Suprapubic skin (tissue), 4 donors: ENCODE data around the gene GIT2. TPM values are rescaled to one million over a fixed set of nuclear protein-coding genes. Genes with fewer than 3 reads are reported as not detected.

Experiments used
- DNase-seq, 2 donors: peaks; one replicate each; pipeline ENCODE4 v3.0.0-alpha.2; 2019; ENCODE audit warnings: low spot score in 2 of 2
- H3K27ac ChIP-seq: fragments of 200-600 bp; sonication (generic); one replicate; pipeline ENCODE4 v1.5.1; 2019
- H3K27me3 ChIP-seq: fragments of 200-600 bp; sonication (generic); one replicate; pipeline ENCODE4 v1.5.1; 2019
- H3K36me3 ChIP-seq: fragments of 200-600 bp; sonication (generic); one replicate; pipeline ENCODE4 v1.5.1; 2019
- H3K4me1 ChIP-seq: fragments of 200-600 bp; sonication (generic); one replicate; pipeline ENCODE4 v1.5.1; 2019
- H3K4me3 ChIP-seq: fragments of 200-600 bp; sonication (generic); one replicate; pipeline ENCODE4 v1.5.1; 2019; ENCODE audit warnings: mild to moderate bottlenecking
- H3K9me3 ChIP-seq: fragments of 200-600 bp; sonication (generic); one replicate; pipeline ENCODE4 v1.5.1; 2019
- EP300 ChIP-seq: sonication (generic); formaldehyde crosslinking; IDR thresholded peaks from one replicate; pipeline ENCODE4 v1.6.1; 2017; ENCODE audit warnings: antibody characterized with exemption
- POLR2A ChIP-seq, 2 donors: fragments of 450-650 bp; IDR thresholded peaks; one replicate each; pipeline ENCODE4 v1.6.1; 2017; ENCODE audit warnings: antibody characterized with exemption in 2 of 2, mild to moderate bottlenecking in 2 of 2, moderate library complexity in 2 of 2
- POLR2AphosphoS5 ChIP-seq, 3 donors: sonication (generic); formaldehyde crosslinking; IDR thresholded peaks; one replicate each; pipeline ENCODE4 v1.6.1; 2017; ENCODE audit warnings: antibody characterized with exemption in 3 of 3
- WGBS: methylation state at CpG from one replicate; pipeline ENCODE4 v1.1.5; 2018; 5-methylcytosine and 5-hydroxymethylcytosine counted together
- total RNA-seq, 4 donors: library from RNA; depleted of rRNA; stranded (reverse); fragments of >200 nt; gene quantifications; one replicate each; pipeline ENCODE4 v1.1.0, GENCODE V29; 2016
- TF ChIP-seq, protein P1 (sequence below), 2 donors: fragments of 200-600 bp in 1 of 2; fragments of 450-650 bp in 1 of 2; sonication (generic) in 1 of 2; IDR thresholded peaks; one replicate each; pipeline ENCODE4 v1.5.1; 2016 to 2019; ENCODE audit warnings: antibody characterized with exemption in 2 of 2, mild to moderate bottlenecking in 1 of 2, moderate library complexity in 1 of 2

Gene GIT2
- total RNA-seq, 4 donors from 2014 or later = 19.4 to 60.6 (median 35.0) TPM

GRCh38 chr12:109946505-109946904, 49.7 kb downstream of the GIT2 start:
- TF ChIP-seq POLR2A (IDR thresholded peaks at IDR 0.05) (no peak), EP300 (no peak), POLR2AphosphoS5 (IDR thresholded peaks at IDR 0.05) (no peak)
- TF ChIP-seq, protein P1, sequence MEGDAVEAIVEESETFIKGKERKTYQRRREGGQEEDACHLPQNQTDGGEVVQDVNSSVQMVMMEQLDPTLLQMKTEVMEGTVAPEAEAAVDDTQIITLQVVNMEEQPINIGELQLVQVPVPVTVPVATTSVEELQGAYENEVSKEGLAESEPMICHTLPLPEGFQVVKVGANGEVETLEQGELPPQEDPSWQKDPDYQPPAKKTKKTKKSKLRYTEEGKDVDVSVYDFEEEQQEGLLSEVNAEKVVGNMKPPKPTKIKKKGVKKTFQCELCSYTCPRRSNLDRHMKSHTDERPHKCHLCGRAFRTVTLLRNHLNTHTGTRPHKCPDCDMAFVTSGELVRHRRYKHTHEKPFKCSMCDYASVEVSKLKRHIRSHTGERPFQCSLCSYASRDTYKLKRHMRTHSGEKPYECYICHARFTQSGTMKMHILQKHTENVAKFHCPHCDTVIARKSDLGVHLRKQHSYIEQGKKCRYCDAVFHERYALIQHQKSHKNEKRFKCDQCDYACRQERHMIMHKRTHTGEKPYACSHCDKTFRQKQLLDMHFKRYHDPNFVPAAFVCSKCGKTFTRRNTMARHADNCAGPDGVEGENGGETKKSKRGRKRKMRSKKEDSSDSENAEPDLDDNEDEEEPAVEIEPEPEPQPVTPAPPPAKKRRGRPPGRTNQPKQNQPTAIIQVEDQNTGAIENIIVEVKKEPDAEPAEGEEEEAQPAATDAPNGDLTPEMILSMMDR (IDR thresholded peaks at IDR 0.05) = no peak
- no peaks in the 10 kb centered on the region for H3K27me3 ChIP-seq

DNA sequence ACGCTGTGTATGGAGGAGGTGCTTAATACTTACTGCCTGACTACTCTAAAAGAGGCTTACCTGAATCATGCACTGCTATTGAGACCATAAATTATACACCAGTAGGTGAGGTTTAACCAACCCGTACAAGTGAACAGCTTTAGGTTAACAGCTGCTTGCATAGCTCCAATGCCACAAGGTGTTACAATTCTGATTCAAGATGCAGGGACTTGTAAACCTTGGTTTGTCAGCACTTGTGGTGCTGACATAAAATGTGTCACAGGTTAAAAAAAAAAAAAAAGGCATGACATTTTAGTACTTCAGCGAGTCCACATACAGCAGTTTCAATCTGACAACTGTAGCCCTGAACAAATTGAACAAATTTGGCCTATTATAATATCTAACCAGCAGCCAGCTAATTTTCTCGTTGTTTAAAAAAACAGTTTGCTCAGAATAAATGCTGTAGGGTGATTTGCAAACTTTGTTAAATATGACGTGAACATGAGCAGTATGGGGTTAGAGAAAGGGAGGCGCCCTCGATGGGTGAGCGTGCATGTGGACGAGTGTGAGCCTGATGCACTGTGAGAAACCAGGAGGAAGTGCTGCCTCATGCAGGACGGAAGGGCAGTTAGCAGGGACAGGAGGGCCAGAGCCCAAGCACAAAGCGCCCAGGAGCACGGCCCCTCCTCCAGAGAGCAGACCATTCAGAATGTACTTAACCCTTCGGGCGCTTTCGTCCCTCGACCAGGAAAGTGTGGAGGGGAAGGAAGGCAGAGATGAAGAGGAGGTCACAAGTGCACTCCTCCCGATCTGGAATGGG, 51.4 kb downstream of the GIT2 start:
- no peak for DNase-seq
- no peak for TF ChIP-seq POLR2AphosphoS5 (IDR thresholded peaks at IDR 0.05)
- TF ChIP-seq POLR2A (IDR thresholded peaks at IDR 0.05) = no peak
- TF ChIP-seq EP300 = no peak
- TF ChIP-seq, protein P1 (IDR thresholded peaks at IDR 0.05) = no peak
- no peak overlapping the region for H3K4me3 ChIP-seq
- H3K4me1 ChIP-seq = peaks cover 24% of the 10 kb centered on the region
- H3K36me3 ChIP-seq = peaks cover 43% of the 10 kb centered on the region
- WGBS = 59% methylated on average over 16 of the region's 17 CpGs
- no peak overlapping the region for H3K27ac ChIP-seq
- H3K9me3 ChIP-seq = no peaks in the 10 kb centered on the region
- H3K27me3 ChIP-seq = no peaks in the 10 kb centered on the region

More at GRCh38 chr12:109946505-109946904, 49.7 kb downstream of the GIT2 start:
- Histone ChIP-seq H3K4me1 (peaks cover 24% of the 10 kb centered on the region), H3K27ac (peak overlapping the region; percentile 20), H3K36me3 (peaks cover 60% of the 10 kb centered on the region), H3K9me3 (no peaks in the 10 kb centered on the region), H3K4me3 (no peak overlapping the region)
- WGBS = 52% methylated on average over 5 of the region's 5 CpGs
- no peak for DNase-seq

GRCh38 chr12:109943811-109944210, 52.4 kb downstream of the GIT2 start:
- no peak for DNase-seq
- peaks cover 21% of the 10 kb centered on the region for H3K4me1 ChIP-seq
- WGBS = 88% methylated on average over 7 of the region's 7 CpGs
- H3K27ac ChIP-seq = no peak overlapping the region
- no peaks in the 10 kb centered on the region for H3K27me3 ChIP-seq
- H3K9me3 ChIP-seq = no peaks in the 10 kb centered on the region
- no peak overlapping the region for H3K4me3 ChIP-seq
- H3K36me3 ChIP-seq = peaks cover 39% of the 10 kb centered on the region
- no peak for TF ChIP-seq EP300
- TF ChIP-seq POLR2A (IDR thresholded peaks at IDR 0.05) = no peak
- TF ChIP-seq, protein P1 (IDR thresholded peaks at IDR 0.05) = no peak

DNA sequence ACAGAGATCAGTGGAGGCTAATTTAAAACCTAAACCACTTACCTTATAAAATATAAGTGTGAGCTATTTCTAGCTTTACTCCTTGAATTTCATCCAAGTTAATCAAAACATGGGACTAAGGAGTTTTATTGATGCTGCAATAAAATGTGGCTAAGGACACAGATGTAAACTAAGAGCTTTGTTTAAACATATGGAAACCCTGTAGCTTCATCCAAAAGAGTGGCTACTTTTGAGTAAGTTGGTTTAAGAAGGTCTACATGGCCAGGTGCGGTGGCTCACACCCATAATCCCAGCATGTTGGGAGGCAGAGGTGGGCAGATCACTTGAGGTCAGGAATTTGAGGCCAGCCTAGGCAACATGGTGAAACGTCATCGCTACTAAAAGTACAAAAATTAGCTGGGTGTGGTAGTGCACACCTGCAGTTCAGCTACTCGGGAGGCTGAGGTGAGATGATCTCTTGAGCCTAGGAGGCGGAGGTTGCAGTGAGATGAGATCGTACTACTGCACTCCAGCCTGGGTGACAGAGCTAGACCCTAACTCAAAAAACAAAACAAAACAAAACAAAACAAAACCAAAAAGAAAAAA, 55.7 kb downstream of the GIT2 start:
- no peaks in the 10 kb centered on the region for H3K27me3 ChIP-seq
- WGBS = 80% methylated on average over 6 of the region's 6 CpGs
- H3K4me3 ChIP-seq = no peak overlapping the region
- TF ChIP-seq POLR2A (IDR thresholded peaks at IDR 0.05) (no peak), EP300 (no peak), POLR2AphosphoS5 (IDR thresholded peaks at IDR 0.05) (no peak)
- TF ChIP-seq, protein P1 (IDR thresholded peaks at IDR 0.05) = no peak
- no peak for DNase-seq
- no peaks in the 10 kb centered on the region for H3K9me3 ChIP-seq
- no peaks in the 10 kb centered on the region for H3K4me1 ChIP-seq
- no peak overlapping the region for H3K27ac ChIP-seq
- H3K36me3 ChIP-seq = peaks cover 49% of the 10 kb centered on the region

DNA sequence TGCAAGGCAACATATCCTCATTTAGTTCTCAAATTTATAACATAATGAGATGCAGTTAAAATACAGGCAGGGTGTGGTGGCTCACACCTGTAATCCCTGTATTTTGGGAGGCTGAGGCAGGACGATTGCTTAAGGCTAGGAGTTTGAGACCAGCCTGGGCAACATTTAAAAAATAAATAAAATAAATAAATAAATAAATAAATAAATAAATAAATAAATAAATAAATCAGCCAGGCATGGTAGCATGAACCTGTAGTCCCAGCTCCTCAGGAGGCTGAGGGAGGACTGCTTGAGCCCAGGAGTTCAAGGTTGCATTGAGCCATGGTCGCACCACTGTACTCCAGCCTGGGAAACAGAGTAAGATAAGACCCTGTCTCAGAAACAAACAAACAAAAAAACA, 56.7 kb downstream of the GIT2 start:
- Histone ChIP-seq H3K27ac (no peak overlapping the region), H3K27me3 (no peaks in the 10 kb centered on the region), H3K9me3 (no peaks in the 10 kb centered on the region), H3K4me1 (no peaks in the 10 kb centered on the region), H3K36me3 (peaks cover 50% of the 10 kb centered on the region), H3K4me3 (no peak overlapping the region)
- no peak for DNase-seq
- 83% methylated on average over 2 of the region's 2 CpGs for WGBS
- TF ChIP-seq, protein P1 (IDR thresholded peaks at IDR 0.05) = no peak
- TF ChIP-seq EP300 = no peak
- TF ChIP-seq POLR2A (IDR thresholded peaks at IDR 0.05) = no peak
- no peak for TF ChIP-seq POLR2AphosphoS5 (IDR thresholded peaks at IDR 0.05)
